IMR-90 (cell line): ENCODE measurements around the gene SEC22A.

Source experiments
- BHLHE40 ChIP-seq: fragments of 150-350 bp; IDR thresholded peaks from 2 replicates; pipeline ENCODE4 v1.6.1; 2016; ENCODE audit warnings: mild to moderate bottlenecking, low read depth, low read length
- CEBPB ChIP-seq: IDR thresholded peaks from 2 replicates; pipeline ENCODE4 v1.6.1; 2012; ENCODE audit warnings: low read depth, low read length, improper control_type of control experiment
- FOS ChIP-seq: fragments of 150-350 bp; IDR thresholded peaks from 2 replicates; pipeline ENCODE4 v1.6.1; 2016; ENCODE audit warnings: low read depth, low read length
- MAFK ChIP-seq: IDR thresholded peaks from 2 replicates; pipeline ENCODE4 v1.6.1; 2012; ENCODE audit warnings: low read depth, low read length, improper control_type of control experiment
- MAZ ChIP-seq: IDR thresholded peaks from 2 replicates; pipeline ENCODE4 v1.6.1; 2012; ENCODE audit warnings: low read depth, mild to moderate bottlenecking, low read length, improper control_type of control experiment, moderate library complexity, borderline replicate concordance
- NFE2L2 ChIP-seq: fragments of 150-350 bp; IDR thresholded peaks from 2 replicates; pipeline ENCODE4 v1.6.1; 2016; ENCODE audit warnings: low read depth, mild to moderate bottlenecking, low read length
- POLR2A ChIP-seq: IDR thresholded peaks from 2 replicates; pipeline ENCODE4 v1.6.1; 2012; ENCODE audit warnings: mild to moderate bottlenecking, low read depth, low read length
- RAD21 ChIP-seq: IDR thresholded peaks from 2 replicates; pipeline ENCODE4 v1.6.1; 2012; ENCODE audit warnings: low read length, improper control_type of control experiment
- RCOR1 ChIP-seq: IDR thresholded peaks from 2 replicates; pipeline ENCODE4 v1.6.1; 2012; ENCODE audit warnings: mild to moderate bottlenecking, low read length, improper control_type of control experiment; ENCODE audit not compliant: insufficient replicate concordance
- RFX5 ChIP-seq: IDR thresholded peaks from 2 replicates; pipeline ENCODE4 v1.8.0; 2012; ENCODE audit warnings: low read depth, mild to moderate bottlenecking, low read length, moderate library complexity
- SMC3 ChIP-seq: fragments of 150-350 bp; IDR thresholded peaks from 2 replicates; pipeline ENCODE4 v1.6.1; 2016; ENCODE audit warnings: low read depth, mild to moderate bottlenecking, antibody characterized with exemption, low read length, moderate library complexity
- TF ChIP-seq, protein P1 (sequence below): conservative IDR thresholded peaks from 2 replicates; pipeline ENCODE4 v1.5.1; 2012; ENCODE audit warnings: mild to moderate bottlenecking, low read depth, low read length, improper control_type of control experiment
- TF ChIP-seq, protein P2 (sequence below): fragments of 150-350 bp; IDR thresholded peaks from 2 replicates; pipeline ENCODE4 v1.6.1; 2017; ENCODE audit warnings: mild to moderate bottlenecking, antibody characterized with exemption, low read length, low read depth
- TF ChIP-seq, protein P3 (sequence below): fragments of 150-350 bp; IDR thresholded peaks from 2 replicates; pipeline ENCODE4 v1.6.1; 2016; ENCODE audit warnings: low read depth, mild to moderate bottlenecking, low read length, moderate library complexity, borderline replicate concordance

DNA sequence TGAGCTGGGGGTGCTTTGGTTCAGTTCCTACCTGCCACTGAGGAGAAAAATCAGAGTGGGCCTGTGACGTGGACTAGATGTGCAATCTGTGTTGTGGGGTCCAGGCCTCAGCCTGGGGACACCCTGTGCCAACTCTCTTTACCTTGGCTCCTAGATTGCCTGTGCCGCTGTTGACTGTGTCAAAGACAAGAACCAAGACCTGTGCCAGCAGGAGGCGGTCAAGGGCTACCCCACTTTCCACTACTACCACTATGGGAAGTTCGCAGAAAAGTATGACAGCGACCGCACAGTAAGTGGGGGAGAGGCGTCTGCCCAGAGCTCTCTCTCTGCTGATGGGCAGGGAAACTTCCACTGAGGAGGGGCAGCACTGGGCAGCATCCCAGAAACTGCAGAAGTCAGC is 40.6 kb upstream of the SEC22A start:
- TF ChIP-seq, protein P1, sequence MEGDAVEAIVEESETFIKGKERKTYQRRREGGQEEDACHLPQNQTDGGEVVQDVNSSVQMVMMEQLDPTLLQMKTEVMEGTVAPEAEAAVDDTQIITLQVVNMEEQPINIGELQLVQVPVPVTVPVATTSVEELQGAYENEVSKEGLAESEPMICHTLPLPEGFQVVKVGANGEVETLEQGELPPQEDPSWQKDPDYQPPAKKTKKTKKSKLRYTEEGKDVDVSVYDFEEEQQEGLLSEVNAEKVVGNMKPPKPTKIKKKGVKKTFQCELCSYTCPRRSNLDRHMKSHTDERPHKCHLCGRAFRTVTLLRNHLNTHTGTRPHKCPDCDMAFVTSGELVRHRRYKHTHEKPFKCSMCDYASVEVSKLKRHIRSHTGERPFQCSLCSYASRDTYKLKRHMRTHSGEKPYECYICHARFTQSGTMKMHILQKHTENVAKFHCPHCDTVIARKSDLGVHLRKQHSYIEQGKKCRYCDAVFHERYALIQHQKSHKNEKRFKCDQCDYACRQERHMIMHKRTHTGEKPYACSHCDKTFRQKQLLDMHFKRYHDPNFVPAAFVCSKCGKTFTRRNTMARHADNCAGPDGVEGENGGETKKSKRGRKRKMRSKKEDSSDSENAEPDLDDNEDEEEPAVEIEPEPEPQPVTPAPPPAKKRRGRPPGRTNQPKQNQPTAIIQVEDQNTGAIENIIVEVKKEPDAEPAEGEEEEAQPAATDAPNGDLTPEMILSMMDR = no peak
- TF ChIP-seq, protein P2, sequence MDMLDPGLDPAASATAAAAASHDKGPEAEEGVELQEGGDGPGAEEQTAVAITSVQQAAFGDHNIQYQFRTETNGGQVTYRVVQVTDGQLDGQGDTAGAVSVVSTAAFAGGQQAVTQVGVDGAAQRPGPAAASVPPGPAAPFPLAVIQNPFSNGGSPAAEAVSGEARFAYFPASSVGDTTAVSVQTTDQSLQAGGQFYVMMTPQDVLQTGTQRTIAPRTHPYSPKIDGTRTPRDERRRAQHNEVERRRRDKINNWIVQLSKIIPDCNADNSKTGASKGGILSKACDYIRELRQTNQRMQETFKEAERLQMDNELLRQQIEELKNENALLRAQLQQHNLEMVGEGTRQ = no peak
- TF ChIP-seq CEBPB = no peak
- TF ChIP-seq, protein P3, sequence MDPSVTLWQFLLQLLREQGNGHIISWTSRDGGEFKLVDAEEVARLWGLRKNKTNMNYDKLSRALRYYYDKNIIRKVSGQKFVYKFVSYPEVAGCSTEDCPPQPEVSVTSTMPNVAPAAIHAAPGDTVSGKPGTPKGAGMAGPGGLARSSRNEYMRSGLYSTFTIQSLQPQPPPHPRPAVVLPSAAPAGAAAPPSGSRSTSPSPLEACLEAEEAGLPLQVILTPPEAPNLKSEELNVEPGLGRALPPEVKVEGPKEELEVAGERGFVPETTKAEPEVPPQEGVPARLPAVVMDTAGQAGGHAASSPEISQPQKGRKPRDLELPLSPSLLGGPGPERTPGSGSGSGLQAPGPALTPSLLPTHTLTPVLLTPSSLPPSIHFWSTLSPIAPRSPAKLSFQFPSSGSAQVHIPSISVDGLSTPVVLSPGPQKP = no peak
- no peak for TF ChIP-seq RAD21
- no peak for TF ChIP-seq RFX5
- no peak for TF ChIP-seq POLR2A
- TF ChIP-seq MAZ = no peak
- no peak for TF ChIP-seq FOS
- no peak for TF ChIP-seq BHLHE40
- no peak for TF ChIP-seq RCOR1
- TF ChIP-seq MAFK = no peak
- TF ChIP-seq NFE2L2 = no peak
- TF ChIP-seq SMC3 = no peak
